Stimulated activated CD8-positive, alpha-beta memory T cell treated with anti-CD3 and anti-CD28 coated beads, Interleukin-7, amount 100 ng/mL, for 48 hours (primary cell): ENCODE results near the gene CWF19L1.
A peak's percentile ranks its signal among the peaks of the same experiment; 100 is the strongest.
"Not testable (repeated sequence)": the region's sequence is repeated elsewhere in the genome, so short reads cannot be mapped to it uniquely, and the experiment has no call there.

Experiments used
- DNase-seq, 2 donors: peaks; one replicate each; pipeline ENCODE4 v3.0.0-alpha.2; 2020; ENCODE audit warnings: low read depth in 1 of 2; ENCODE audit errors: extremely low read depth in 1 of 2

The CWF19L1 gene

DNA sequence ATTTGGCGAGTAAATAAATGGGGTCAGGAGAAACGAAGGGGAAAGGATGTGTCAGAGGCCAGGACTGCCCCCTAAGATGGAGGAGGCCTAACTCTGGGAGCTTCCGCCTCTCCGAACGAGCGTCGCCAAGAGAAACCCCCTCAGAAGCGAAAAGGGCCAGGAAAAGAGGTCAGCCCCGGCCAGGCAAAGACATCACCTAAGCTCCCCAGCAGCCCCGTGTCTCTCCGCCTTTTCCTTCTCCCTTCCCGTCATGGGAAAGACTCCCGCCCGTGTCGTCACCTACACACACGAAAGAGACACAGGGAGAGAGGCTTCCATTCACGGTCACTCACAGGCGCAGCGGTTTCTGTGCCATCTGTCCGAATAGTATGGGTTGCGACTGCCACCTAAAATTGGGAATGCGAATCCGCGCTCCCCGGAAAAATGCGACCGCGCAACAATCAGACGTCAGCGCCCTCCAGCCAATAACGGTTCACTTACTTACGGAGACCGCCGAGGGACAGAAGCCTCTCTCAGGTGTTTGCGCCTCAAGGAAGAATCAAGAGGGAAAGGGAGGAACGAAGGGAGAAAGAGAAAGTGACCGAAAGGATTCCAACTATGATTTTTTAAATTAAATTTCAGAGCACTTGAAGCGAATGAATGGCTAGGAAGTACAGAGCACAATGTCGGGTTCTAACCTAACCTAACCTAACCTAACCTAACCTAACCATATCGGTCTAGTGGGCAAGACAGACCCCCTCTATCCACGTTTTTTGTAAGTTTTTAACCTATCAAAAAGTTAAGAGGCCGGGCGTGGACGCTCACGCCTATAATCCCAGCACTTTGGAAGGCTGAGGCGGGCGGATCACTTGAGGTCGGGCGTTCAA is at the start of gene CWF19L1:
Gene CWF19L1, minus strand, starts transcription at position 400 of the 866 bp plus-strand sequence. Its CDS starts 45 bp downstream, at position 355.
- peak; percentile 43 to 65 for DNase-seq

DNA sequence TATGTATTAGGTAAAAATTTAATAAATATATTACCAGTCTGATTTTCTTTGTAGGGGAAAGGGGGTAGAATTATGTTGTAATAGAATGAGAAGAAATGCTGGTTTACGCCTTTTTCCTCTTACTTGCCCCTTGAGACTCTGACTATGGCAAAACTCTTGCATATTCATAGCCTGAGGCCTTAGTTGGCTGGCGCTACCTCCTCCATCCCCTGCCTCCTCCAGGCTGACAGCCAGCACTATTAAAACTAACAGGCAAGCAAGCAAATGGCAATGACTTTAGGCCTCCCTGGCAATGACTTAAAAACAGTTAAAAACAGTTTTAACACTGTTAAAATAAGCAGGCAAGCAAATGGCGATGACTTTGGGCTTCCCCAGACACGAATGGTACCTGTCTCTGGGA is 48.2 kb upstream of the CWF19L1 start:
- no peak for DNase-seq

DNA sequence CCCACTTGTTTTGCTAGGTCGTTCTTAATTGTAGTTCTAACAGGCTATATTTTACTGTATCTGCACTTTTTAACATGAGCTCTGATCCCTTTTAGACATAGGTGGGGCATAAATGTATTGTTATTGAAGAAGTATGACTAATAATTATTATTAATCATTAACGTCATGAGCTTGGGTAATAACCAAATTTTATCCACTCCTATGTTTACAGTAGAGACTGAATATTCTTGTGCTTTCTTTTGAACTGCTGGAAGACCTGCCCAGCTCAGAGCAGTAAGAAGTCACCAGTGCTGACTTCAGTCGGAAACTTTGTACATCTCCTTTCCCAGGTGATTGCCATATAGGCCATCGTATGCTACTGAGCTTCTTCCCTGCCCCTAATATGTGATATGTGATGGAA is 43.9 kb upstream of the CWF19L1 start:
- DNase-seq: no peak

DNA sequence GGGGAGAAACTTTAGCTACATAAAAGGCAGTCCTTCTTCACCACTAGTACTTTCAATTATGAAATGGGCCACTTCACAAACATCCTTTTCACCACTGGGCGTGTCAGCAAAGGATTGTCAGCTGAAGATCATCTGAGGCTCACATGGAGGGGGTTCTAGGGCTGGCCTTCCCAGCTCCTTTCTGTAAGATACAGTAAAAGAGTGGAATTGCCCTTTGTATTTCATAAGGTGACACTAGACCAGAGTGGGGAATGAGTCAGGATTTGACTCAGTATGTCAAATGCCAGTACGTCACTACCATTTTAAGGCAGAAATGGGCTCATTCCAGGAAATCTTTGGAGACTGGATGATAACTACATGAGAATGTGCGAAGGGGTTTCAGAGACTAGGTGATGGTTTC is 40.2 kb upstream of the CWF19L1 start:
- no peak for DNase-seq

DNA sequence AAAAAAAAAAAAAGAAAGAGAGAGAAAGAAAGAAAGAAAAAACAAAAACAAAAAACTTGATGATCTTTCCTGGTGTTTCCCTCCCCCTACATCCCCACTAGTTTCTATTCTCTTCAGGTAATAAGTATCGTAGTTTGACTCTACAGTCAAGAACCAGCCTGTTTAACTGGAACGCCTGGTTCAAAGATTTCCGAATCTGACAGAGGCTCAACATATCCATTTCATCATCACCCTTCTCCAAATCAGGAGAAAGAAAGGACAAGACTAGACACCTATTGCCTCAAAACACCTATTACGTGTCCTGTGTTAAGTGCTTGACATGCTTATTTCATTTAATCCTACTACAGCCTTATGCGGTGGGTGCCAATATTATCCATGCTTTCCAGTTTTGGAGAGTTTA is 39.4 kb upstream of the CWF19L1 start:
- no peak for DNase-seq

DNA sequence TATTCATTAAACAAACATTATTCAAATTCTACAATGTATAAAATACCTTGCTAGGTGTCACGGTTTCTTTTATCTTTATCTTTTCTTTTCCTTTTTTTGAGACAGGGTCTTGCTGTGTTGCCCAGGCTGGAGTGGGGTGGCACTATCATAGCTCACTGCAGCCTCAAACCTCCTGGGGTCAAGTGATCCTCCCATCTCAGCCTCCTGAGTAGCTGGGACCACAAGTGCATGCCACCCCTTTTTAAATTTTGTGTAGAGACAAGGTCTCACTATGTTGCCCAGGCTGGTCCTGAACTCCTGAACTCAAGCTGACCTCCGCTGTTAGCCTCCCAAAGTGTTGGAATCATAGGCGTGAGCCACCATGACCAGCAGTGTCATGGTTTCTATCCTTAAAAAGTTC is 37.0 kb upstream of the CWF19L1 start:
- no peak for DNase-seq

DNA sequence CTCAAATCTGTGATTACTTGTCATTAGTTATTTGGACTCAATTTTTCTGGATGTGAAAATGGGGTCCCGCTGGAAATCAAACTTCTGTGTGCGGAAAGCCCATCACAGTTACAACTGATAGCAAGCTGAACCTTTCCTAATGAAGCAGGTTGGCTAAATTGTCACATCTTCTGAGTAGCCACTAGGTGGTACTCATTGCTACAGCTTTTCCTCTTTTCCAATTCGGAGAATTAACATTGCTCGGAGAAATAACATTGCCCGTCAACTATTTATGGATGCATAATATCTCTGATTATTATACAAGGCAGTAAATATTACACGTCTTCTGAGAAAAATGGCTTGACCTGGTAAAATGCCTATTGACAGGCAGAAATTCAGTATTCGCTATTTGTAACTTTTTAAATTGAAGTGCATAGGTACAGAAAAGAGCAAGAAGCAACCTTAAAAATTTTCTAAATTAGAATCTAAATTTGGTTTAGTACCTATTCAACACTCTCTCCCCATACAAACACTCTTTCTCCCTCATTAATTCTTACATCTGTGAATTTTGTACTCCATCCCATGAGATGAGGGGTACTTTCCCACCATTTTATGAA is 36.4 kb upstream of the CWF19L1 start:
- DNase-seq: no peak

DNA sequence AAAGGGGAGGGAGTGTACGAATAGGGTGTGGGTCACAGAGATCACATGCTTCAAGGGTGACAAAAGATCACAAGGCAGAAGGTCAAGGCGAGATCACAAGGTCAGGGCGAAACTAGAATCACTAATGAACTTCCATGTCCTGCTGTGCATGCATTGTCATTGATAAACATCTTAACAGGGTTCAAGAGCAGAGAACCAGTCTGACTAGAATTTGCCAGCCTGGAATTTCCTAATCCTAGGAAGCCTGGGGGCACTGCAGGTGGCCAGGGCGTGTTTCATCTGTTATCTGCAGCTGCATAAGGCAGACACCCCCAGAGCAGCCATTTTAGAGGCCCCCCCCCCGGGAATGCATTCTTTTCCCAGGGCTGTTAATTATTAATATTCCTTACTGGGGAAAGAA is 33.7 kb upstream of the CWF19L1 start:
- DNase-seq: not testable (repeated sequence)

DNA sequence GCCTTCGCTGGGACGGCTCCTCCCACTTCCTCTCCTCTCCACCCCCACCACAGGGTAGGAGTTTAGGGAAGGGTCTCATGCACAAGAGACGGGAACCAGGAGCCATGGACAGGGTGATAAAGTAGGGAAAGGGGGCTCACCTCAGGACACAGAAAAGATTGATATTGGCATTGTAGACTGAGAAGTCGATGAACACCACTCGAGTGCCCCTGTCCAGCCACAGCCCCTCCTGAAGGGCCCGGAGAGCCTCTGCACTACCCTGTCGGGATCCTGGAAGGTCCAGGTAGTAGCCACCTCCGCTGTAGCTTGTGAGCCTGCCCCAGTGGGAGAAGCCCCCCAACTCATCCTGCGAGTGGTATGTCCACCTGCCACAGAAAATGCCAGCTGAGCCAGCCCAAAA is 29.8 kb upstream of the CWF19L1 start:
- DNase-seq: no peak

DNA sequence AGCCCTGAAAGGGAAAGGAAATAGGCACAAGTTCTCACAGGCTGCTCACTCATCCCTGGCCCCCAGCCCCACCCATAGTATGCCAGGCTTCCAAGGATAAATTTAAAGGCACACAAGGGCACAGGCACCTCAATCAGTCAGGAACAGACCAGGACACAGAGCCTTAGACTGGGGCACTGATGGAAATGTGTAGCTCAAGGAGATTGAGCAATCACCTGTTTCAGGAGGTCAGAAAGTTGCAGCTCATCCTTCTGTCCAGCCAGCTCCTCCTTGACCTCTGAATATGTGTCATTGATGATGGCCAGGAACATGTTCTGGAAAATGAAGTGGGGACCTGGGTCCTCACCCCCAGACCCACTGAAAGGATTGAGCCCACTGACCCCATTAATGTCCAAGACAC is 25.6 kb upstream of the CWF19L1 start:
- no peak for DNase-seq

DNA sequence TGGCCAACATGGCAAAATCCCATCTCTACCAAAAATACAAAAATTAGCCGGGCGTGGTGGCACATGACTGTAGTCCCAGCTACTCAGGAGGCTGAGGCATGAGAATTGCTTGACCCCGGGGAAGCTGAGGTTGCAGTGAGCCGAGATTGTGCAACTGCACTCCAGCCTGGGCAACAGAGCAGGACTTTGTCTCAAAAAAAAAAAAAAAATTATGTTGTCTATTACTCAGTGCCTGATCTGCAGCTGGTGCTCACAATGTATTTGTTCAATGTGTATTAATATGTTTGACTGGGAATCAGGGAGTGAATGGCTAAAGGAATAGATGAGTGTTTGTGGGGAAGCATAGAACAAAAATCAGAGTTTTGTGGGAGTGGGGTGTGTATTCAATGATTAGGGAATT is 24.9 kb upstream of the CWF19L1 start:
- DNase-seq: not testable (repeated sequence)

DNA sequence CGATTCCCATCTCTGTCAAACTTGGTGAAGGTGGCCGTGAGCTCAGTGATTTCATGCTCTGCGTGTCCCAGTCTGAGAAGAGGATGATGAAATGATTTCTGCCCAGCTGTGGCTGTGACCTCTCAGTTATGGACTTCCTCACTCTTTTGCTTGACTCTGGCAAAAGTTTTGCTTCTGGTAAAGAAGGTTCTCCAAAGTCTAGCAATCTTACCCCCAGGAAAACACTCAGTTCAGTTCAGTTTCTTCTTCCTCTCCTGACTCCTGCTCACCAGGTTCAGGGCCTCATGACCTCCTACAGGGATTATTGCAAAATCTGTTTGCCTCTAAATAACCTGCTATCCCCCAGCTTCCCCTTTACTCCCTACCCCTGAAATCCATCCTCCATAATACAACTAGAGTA is 23.9 kb upstream of the CWF19L1 start:
- no peak for DNase-seq

DNA sequence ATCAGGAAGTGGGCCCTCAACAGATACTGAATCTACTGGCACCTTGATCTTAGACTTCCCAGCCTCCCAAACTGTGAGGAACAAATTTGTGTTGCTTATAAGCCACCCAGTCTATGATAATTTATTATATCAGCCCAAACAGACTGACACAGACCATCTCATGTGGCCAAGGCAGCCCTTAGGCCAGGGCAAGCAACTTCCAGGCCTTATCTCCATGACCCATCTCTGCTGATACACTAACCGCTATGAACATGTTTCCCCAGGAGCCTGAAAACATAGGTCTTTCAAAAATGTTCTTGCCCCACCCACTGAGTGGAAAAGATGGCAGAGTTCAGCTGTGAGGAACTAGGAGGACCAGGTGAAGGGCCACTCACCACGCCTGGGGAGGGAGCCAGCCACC is 22.2 kb upstream of the CWF19L1 start:
- DNase-seq: no peak

DNA sequence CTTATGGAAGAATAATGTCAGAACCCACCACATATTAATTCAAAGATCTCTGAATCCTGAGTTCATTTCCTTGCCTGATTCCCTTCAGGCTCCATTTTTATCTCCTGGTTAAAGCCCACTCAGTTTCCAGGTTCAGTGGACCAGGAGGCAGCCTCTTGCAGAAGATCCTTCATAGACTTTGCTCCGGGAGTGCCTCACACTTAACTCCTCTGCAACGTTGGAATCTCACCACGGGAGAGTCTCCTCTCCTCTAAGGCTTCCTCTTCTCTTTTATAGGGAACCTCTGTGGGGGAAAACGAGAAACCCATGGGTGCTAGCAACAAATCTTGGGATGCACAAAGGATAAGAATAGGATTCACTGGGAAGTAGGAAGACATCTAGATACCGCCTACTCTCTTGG is 20.8 kb upstream of the CWF19L1 start:
- no peak for DNase-seq

DNA sequence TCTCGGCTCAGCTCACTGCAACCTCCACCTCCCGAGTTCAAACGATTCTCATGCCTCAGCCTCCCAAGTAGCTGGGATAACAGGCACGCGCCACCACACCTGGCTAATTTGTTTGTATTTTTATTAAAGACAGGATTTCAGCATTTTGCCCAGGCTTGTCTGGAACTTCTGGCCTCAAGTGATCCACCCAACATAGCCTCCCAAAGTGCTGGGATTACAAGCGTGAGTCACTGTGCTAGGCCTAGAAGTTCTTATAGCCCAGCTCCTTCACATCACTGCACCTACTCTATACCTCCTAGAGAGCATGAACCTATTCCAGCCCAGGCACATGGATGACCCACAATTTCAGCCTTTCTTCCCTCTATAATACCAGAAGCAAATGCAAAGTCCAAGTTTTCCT is 20.3 kb upstream of the CWF19L1 start:
- no peak for DNase-seq

DNA sequence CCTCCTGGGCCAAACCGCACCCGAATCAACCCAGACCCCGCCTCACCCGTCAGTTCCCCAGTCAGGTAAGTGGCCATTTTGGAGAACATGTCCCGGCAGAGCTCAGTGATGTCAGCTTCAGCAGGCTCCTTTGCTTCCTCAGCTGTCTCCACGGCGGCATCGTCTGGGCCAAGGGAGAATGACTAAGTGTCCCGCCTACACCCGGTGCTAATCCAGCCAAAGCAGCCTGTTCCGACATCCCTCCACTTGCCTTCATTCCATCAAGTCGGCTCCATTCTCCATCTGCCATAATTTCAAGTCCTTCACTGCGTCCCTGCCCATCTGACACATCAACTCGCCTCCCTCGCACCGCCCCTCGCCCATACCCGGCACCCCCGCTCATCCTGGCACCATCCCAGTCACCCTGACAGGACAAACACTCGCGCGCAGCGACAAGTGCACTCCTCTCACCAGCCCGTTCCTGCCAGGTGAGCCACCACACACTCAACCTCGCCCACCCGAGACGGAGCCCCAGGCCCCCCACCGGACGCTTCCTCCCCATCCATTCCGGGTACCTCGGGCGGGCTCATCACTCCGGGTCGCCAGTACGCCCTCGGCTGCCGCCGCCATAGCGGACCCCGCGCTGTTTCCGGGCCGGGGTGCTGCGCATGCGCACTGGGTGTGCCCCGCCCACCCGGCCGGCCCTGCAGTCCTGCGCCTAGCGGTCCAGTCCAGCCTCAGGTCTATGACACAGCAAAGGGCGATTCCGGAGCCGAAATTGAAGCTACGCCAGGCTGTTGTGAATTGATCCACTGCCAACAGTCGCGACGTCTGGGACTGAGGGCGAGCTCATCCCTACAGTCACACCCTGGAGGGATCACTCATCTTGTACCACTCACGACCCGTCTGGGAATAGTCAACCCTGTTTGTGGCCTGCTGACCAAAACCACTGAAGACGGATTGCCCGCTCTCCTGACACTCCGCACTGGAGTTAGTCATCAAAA is 18.9 kb upstream of the CWF19L1 start, which contains the start of gene BLOC1S2:
Gene BLOC1S2, minus strand, starts transcription at position 630 of the 983 bp plus-strand sequence. Its CDS starts 21 bp downstream, at position 609.
- peak; percentile 76 to 84 for DNase-seq

DNA sequence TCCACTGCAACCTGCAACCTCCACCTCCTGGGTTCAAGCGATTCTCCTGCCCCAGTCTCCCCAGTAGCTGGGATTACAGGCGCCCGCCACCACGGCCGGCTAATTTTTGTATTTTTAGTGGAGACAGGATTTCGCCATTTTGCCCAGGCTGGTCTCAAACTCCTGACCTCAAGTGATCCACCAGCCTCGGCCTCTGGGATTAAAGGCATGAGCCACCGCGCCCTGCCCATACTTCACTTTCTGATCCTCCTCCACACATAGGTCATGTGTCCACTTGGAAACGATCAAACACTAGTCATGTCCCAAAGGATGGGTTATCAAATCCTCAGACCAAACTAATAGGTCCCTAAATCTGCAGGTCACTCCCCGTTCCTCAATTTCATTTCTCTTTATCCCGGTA is 17.9 kb upstream of the CWF19L1 start:
- DNase-seq: not testable (repeated sequence)

DNA sequence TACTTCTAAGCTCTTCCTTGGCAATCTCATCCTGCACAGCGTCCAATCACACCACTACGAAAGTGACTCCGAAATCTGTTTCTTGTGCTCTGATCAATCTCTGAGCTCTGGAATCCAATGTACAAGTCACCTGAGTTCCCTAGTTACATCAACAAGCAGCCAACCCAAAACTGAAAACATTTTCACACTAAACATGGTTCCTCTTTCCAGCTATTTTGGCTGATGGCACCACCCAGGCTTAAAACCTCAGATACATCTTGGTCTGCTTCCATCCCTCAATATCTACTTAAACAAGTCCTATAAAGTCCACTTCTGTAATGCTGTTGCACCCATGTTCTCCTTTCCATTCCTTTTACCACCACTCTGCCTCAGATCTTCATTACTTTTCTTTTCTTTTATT is 15.5 kb upstream of the CWF19L1 start:
- DNase-seq: no peak

DNA sequence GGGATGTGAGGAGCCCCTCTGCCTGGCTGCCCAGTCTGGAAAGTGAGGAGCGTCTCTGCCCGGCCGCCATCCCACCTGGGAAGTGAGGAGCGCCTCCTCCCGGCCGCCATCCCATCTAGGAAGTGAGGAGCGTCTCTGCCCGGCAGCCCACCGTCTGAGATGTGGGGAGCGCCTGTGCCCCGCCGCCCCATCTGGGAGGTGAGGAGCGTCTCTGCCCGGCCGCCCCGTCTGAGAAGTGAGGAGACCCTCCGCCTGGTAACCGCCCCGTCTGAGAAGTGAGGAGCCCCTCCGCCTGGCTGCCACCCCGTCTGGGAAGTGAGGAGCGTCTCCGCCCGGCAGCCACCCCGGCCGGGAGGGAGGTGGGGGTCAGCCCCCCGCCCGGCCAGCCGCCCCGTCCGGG is 9.5 kb upstream of the CWF19L1 start:
- DNase-seq: not testable (repeated sequence)

DNA sequence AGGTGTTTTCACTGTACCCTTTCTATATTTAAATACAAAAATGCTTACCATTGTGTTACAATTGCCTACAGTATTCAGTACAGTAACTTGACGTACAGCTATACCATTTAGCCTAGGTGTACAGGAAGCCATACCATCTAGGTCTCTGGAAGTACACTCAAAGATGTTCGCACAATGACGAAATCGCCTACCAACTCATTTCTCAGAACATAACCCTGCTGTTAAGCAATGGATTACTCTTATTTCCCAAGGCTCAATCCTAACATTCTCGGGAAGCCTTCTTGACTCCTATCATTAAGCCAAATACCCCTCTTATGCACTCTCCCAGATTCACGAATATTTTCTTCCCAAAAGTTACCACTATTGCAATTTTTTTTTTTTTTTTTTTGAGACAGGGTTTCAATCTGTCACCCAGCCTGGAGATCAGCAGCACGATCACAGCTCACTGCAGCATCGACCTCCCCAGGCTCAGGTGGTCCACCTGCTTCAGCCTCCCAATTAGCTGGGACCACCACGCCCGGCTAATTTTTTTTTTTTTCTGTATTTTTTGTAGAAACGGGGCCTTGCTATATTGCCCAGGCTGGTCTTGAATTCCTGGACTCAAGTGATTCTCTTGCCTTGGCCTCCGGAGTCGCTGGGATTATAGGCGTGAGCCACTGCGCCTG is 1.5 kb downstream of the CWF19L1 start:
- no peak for DNase-seq

DNA sequence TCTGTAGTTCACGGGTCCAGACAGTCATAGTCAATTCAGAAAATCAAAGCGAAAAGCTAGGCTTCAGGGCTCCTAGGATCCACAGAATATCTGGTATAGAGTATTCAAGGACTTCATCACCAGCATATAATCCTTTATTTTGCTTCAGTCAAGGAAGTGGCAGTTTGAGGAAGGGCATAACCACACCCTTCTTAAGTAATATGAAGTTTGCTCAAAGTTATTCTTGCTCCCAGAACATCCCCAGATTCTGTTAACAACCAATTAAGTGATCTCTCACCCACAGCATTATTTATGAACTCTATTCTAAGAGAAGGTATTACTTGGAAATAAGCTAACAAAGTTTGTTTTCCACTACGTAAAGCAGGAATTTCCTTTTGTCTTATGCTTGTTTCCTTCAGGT is 13.2 kb downstream of the CWF19L1 start:
- DNase-seq: no peak
